GM18508 (cell line): ENCODE data around the gene RALY.

ENCODE experiments used
- ATAC-seq: cut with Tn5 transposase; IDR thresholded peaks from one replicate; pipeline ENCODE4 v1.9.1; 2021; ENCODE audit warnings: moderate number of reproducible peaks; ENCODE audit not compliant: insufficient read depth, unreplicated experiment

The RALY gene

GRCh38 chr20:34045930-34046725 is 52.4 kb downstream of the RALY start:
- ATAC-seq, result no peak

- ATAC-seq, result no peak
These were observed 53.4 kb downstream of the RALY start for GRCh38 chr20:34047010-34047687.

- no peak for ATAC-seq
These were observed 54.2 kb downstream of the RALY start for GRCh38 chr20:34047917-34048316.

- ATAC-seq, result no peak
These were observed 55.7 kb downstream of the RALY start for GRCh38 chr20:34049389-34049788.

GRCh38 chr20:34049897-34050695 is 56.4 kb downstream of the RALY start:
- ATAC-seq, result no peak

GRCh38 chr20:34052414-34052813 is 58.7 kb downstream of the RALY start:
- no peak for ATAC-seq

GRCh38 chr20:34055290-34055689 is 61.6 kb downstream of the RALY start:
- ATAC-seq, result no peak

- ATAC-seq, result no peak
These were observed 65.1 kb downstream of the RALY start for GRCh38 chr20:34058831-34059230.

GRCh38 chr20:34060970-34061369 is 67.3 kb downstream of the RALY start:
- ATAC-seq, result no peak

- ATAC-seq, result no peak
These were observed 68.0 kb downstream of the RALY start for GRCh38 chr20:34061695-34062094.

- ATAC-seq, result no peak
These were observed 69.1 kb downstream of the RALY start for GRCh38 chr20:34062570-34063482.

- no peak for ATAC-seq
These were observed 70.6 kb downstream of the RALY start for GRCh38 chr20:34064286-34064685.

GRCh38 chr20:34065260-34065659 is 71.5 kb downstream of the RALY start:
- no peak for ATAC-seq

GRCh38 chr20:34066476-34067090 is 72.9 kb downstream of the RALY start:
- ATAC-seq, result no peak

GRCh38 chr20:34068001-34068400 is 74.3 kb downstream of the RALY start:
- ATAC-seq, result no peak

- ATAC-seq, result no peak
These were observed 75.8 kb downstream of the RALY start for GRCh38 chr20:34069341-34070078.

- no peak for ATAC-seq
These were observed 76.3 kb downstream of the RALY start for GRCh38 chr20:34070079-34070439.

GRCh38 chr20:34070859-34071258 is 77.1 kb downstream of the RALY start:
- no peak for ATAC-seq

- no peak for ATAC-seq
These were observed 78.4 kb downstream of the RALY start for GRCh38 chr20:34072076-34072475.
